H1 (cell line): ENCODE results near the gene CACNA1D. TPM values are rescaled to one million over a fixed set of nuclear protein-coding genes. Genes with fewer than 3 reads are reported as not detected.

Source experiments
- EGR1 ChIP-seq: IDR thresholded peaks from 2 replicates; pipeline ENCODE4 v1.6.1; 2011; ENCODE audit warnings: low read depth, low read length, borderline replicate concordance
- POLR2A ChIP-seq, 2 experiments: IDR thresholded peaks; 1 replicate in 1 of 2; 2 replicates in 1 of 2; pipeline ENCODE4 v1.6.1; 2011; ENCODE audit warnings: low read depth in 2 of 2, low read length in 2 of 2, mild to moderate bottlenecking in 2 of 2; ENCODE audit errors: control extremely low read depth in 1 of 2
- TAF7 ChIP-seq: optimal IDR thresholded peaks from 2 replicates; pipeline ENCODE3; 2011; ENCODE audit warnings: low read depth, mild to moderate bottlenecking, inconsistent platforms, low read length, moderate library complexity, borderline replicate concordance
- polyA plus RNA-seq, 7 experiments: library from polyadenylated mRNA; depleted of rRNA in 3 of 7; stranded (reverse) in 5 of 7; unstranded in 2 of 7; fragments of >200 nt in 5 of 7; fragments of 200-250 nt in 2 of 7; gene quantifications; 1 replicate in 5 of 7; 2 replicates in 1 of 7; 4 replicates in 1 of 7; pipeline versions ENCODE4 v1.2.1 to v1.2.3, GENCODE V29; 2011 to 2013; ENCODE audit warnings: missing spikeins in 2 of 7, mixed read lengths in 2 of 7
- total RNA-seq: library from RNA; stranded (reverse); fragmentation: NEBNext Ultra II Directional; extraction: Animal tissue kit (Norgen Biotek cat#: 25700); gene quantifications from 2 replicates; pipeline ENCODE4 v1.2.1, GENCODE V29; 2021
- TF ChIP-seq, protein P1 (sequence below): IDR thresholded peaks from 2 replicates; pipeline ENCODE4 v1.6.1; 2012; ENCODE audit warnings: inconsistent platforms

The CACNA1D gene
- total and polyA plus RNA-seq, 2 of the 8 experiments (the other 6 are each of a cell fraction or from before 2014, with no cell fraction given), result 2.0 to 2.9 TPM

DNA sequence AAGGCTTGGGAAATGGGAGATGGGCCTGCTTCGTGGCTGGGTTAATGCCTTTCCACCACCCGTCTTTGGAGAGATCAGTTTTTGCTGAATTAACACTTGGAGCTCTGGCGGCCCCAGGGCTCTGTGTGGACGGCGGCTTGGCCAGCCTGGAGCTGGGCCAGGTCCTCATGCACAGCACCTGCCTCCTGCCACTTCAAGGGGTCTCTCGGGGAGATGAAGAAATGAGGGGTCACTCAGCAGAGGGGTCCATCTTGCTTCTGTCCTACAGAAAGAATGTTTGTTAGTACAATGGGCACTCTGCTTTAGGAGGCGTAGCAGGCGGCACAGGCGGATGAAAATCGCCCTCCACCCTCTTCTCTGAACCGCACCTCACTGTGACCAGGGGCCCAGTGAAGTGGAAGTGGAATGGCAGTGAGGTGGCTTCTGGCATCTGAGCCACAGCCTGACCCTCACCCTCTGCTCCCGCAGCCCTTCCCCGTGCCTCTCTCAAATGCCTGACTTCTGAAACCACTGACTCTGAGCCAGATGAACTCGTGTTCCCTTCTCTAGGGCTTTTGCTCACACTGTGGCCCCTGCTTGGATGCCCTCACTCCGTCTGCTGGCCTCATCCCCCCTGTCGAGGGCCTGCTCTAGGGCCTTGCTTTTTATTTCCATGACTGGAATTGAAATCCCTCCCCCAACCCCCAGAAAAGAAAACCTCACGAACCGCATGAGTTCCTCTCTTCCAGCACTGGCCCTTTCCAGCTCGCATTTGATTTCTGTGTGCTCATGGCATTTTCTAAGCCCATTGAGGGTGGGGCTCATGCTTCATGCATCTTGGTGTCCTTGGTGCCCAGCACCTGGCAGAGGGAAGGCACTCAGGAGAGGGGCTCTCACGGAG is 309.6 kb downstream of the CACNA1D start (continued):
- TF ChIP-seq TAF7 (no peak), EGR1 (no peak), POLR2A (IDR thresholded peaks at IDR 0.05; ENCODE audit: control extremely low read depth in 1 of 2, low read depth in 2 of 2, low read length in 2 of 2) (no peak)
- TF ChIP-seq, protein P1, sequence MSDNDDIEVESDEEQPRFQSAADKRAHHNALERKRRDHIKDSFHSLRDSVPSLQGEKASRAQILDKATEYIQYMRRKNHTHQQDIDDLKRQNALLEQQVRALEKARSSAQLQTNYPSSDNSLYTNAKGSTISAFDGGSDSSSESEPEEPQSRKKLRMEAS, result no peak
